HG03460 (cell line): ENCODE measurements around the gene CYGB.

Source experiments
- ATAC-seq: cut with Tn5 transposase; IDR thresholded peaks from one replicate; pipeline ENCODE4 v1.9.1; 2021; ENCODE audit not compliant: unreplicated experiment

The CYGB gene

GRCh38 chr17:76502341-76503211 lies 34.9 kb downstream of the CYGB start:
- ATAC-seq: no peak

GRCh38 chr17:76501827-76502307 lies 35.6 kb downstream of the CYGB start:
- ATAC-seq: no peak

- ATAC-seq: peak; percentile 65
These were observed 36.3 kb downstream of the CYGB start, which contains the start of gene RHBDF2 for GRCh38 chr17:76501018-76501826. RHBDF2 (minus strand) TSS chr17:76501423; CDS start chr17:76481524, 19,899 bp downstream.

- peak; percentile 10 for ATAC-seq
These were observed 36.8 kb downstream of the CYGB start for GRCh38 chr17:76500747-76501017.

- ATAC-seq: no peak
These were observed 37.3 kb downstream of the CYGB start for GRCh38 chr17:76500074-76500746.

GRCh38 chr17:76499267-76499667 lies 38.2 kb downstream of the CYGB start:
- no peak for ATAC-seq

DNA sequence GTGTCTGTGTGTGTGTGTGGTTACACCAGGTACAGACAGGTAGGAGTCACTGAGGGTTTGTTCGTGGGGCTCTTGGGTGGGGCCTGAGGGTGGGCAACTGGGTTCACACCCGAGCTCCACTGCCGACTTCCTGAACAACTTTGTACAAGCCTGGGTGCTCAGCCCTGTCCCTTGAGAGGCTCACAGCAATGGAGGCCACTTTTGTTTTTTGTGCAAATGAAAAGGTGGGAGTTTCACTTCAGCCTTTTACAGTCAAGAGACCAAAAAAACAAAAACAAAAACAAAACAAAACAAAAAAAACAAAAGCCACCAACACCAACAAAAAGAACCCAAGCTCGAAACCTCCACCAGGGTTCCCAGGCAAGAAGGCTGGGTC lies 38.6 kb downstream of the CYGB start:
- no peak for ATAC-seq

DNA sequence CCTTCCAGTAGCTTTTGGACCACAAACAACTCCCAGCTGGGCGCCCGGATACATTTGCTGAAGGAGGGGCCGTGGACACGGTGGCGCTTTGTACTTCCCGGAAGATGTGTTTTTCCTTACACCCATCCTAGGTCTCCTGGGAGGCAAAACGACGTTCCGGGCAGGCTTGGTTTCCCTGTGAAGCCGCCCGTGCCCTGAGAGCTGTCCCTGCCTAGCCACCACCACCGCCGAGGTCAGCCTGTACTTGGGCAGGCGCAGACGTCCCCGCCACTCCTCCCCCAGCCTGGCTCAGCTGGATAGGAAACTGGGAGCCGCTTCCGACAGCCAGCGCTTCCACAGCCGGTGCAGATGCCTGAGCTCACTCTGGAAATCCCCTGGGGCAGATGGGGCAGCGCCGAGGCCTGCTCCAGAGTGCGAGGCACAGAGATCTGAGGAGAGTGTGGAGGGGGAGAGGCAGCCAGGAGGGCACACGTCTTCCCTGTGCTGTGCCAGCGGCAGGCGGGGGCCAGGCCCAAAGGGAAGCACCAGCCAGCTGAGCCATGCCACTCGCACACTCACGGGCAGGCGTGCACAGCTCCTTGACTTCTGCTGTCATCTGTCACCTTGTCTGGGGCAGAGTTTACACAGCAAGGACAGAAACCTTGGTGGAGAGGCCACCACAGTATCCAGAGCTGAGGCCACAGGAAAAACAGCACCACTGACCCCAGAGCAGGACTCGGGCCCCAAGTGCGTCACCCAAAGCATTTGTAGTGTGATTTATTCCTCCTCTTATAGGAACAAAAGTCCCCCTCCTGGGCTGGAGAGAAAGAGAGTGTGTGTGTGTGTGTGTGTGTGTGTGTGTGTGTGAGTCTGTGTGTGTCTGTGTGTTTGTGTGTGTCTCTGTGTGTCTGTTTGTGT lies 39.3 kb downstream of the CYGB start:
- ATAC-seq: no peak

- no peak for ATAC-seq
These were observed 39.9 kb downstream of the CYGB start for GRCh38 chr17:76497699-76497978.

DNA sequence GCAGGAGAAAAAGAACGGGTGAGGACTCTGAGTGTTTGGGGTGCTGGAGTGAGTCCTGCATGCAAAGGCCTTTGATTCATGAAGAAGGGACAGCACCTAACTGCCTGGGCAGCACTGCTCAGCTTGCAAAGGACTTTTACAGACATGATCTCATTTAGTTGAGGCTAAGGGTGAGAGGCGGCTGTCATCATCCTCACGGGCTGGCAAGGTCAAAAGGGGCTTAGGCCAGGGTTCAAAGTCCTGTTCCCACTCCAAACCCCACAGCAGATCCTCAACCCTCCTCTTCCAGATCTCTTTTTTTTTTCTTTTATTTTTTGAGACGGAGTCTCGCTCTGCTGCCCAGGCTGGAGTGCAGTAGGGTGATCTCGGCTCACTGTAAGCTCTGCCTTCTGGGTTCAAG lies 41.0 kb downstream of the CYGB start:
- ATAC-seq: no peak

DNA sequence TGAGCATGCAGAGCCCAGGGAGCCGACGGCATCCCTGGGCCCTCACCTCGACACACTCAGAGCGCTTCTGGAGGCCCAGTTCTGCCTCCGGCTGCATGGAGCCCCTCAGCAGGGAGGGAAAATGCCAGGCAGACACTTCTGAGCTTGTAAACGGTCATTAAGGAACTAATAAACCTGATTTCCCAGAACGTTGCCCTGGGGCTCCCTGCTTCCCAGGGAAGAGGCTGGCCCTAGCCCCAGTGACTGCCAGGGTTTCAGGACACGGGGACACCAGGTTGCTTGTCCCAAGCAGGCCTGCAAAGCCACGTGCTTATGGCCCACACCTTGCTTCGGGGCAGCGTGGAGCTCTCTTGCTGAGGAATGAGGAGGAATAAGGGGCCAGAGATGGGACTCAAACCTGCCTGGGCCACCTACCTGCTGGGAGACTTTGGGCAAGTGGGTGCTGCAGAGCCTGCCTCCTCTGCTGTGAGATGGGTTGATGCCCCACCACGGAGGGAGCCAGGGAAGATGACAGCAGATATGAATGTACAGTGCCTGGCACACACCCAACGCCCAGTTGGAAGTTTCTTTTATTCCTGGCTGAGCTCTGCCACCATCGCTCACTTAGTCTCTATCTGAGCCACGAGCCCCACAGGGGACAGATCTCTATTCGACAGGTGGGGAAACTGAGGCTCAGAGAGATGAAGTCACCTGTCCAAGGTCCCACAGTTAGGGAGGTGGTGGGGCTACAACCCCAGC lies 41.7 kb downstream of the CYGB start:
- ATAC-seq: no peak

GRCh38 chr17:76493505-76494167 lies 43.9 kb downstream of the CYGB start:
- peak; percentile 2 for ATAC-seq

DNA sequence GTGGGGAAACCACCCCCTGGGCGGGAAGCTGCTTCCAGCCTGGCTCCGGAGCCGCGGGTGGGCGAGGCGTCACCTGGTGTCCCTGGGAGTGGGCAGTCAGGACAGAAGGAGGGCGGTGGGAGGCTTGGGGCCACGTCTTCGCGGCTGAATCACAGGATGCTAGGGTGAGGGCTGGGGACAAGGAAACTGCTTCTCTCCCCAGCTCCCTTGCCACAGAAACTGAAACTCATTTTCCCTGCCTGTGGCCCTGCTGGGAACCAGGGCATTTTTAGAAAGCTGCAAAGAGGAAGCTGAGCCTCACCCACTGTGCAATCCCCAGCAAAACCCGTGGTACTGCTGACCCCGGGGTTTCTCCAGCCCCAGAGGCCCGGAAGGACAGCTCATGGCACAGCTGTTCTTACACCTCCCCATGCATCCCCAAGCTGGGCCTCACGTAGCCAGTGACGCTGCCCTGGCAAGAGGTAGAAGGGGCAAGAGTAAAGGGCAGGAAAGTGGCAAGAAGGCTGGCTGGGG lies 44.5 kb downstream of the CYGB start:
- peak; percentile 42 for ATAC-seq

- ATAC-seq: peak; percentile 36
These were observed 45.2 kb downstream of the CYGB start for GRCh38 chr17:76492123-76492988.

- peak; percentile 7 for ATAC-seq
These were observed 46.0 kb downstream of the CYGB start for GRCh38 chr17:76491271-76492122.

DNA sequence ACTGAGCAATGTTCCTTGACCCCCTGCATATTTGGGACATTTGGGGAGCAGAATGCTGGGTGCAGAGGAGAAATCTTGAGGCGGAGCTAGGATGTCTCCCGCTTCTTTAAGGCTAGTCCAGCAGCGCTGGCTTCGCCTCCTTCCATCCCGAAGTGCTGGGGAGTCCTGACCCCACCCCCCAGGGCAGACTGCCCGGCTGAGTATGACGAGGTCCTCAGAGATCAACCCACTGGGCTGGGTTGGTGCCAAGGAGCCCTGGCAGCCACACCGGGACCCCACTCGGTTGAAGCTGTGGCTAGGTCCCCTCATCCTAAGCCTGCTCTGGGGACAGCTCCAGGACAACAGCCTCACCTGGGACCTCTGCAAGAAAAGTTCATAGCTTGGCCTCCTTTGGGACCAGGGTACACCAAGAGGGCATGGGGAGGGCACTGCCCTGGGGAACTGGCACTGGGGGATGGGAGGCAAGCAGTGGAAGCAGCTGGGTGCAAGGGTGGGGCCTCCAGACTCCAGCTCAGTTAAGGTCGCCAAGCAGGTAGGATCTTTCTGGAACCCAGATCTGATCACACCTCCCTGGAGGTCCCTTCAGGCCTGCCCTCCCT lies 47.3 kb downstream of the CYGB start:
- ATAC-seq: no peak
